Measurements from ENCODE around the gene MAD1L1.

- no peak for TF ChIP-seq CTCF (IDR thresholded peaks at IDR 0.05)
- TF ChIP-seq POLR2A (IDR thresholded peaks at IDR 0.05), result no peak
- TF ChIP-seq EP300 (IDR thresholded peaks at IDR 0.05), result no peak
- no peak for TF ChIP-seq POLR2AphosphoS5 (IDR thresholded peaks at IDR 0.05)
These were observed 138.9 kb downstream of the MAD1L1 start for GRCh38 chr7:2093843-2094220.
